LNCAP (cell line): ENCODE results near the gene EFR3B.

Source experiments
- CTCF ChIP-seq: fragments of 450-650 bp; IDR thresholded peaks from 2 replicates; pipeline ENCODE4 v1.5.1; 2017; ENCODE audit warnings: mild to moderate bottlenecking

Gene EFR3B

GRCh38 chr2:25104736-25105135 lies 62.9 kb downstream of the EFR3B start:
- TF ChIP-seq CTCF: no peak

- TF ChIP-seq CTCF: no peak
These were observed 63.6 kb downstream of the EFR3B start for GRCh38 chr2:25105336-25106085.

GRCh38 chr2:25109822-25110221 lies 67.9 kb downstream of the EFR3B start:
- no peak for TF ChIP-seq CTCF

- no peak for TF ChIP-seq CTCF
These were observed 70.2 kb downstream of the EFR3B start for GRCh38 chr2:25112113-25112512.

GRCh38 chr2:25115249-25115883 lies 73.5 kb downstream of the EFR3B start:
- TF ChIP-seq CTCF: no peak

GRCh38 chr2:25115902-25116301 lies 74.0 kb downstream of the EFR3B start:
- no peak for TF ChIP-seq CTCF

- TF ChIP-seq CTCF: no peak
These were observed 75.1 kb downstream of the EFR3B start for GRCh38 chr2:25116956-25117355.
